Measurements from ENCODE around the gene BUB3.

The BUB3 gene

DNA sequence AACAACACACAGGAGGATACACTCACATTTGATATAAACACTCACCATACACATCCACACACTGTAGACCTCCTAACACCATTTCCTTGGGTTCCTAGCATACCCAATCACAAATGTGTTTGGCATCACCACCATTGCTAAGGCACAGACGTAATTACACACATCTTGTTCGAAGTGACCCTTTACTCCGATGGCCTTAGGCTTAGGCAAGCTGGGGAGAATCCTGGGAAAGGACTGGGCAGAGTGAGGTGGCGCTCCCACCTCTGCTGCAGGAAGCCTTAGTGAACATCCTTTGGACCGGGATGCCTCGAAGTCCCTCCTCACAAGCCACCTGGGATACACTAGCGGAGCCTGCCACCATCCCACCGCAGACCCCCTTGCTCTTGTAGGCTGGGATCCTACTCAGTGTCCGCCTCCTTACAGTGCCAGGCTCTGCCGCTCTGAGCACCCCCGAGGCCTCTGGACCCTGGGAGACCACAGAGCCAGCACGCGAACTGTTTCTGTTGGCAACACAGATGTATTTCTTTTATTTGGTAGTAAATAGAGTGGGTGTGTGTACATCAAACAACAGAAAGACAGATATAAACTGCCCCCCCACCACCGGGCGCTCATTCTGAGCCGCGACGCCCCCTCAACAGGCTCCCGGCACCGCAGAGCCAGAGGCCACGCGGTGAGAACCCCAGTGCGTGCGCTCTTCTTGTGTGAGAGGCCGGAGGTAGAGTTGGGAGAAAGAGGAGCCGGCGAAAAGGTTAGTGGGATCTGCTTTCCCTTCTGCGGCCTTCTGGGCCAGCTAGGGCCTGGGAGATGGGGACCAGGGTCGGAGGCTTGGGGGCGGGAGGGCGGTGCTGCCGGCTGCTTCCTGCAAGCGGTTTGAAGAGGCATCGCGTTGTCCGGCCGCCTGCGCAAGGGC is 12.2 kb upstream of the BUB3 start:
- DNase-seq (ENCODE audit: low spot score) = no peak

DNA sequence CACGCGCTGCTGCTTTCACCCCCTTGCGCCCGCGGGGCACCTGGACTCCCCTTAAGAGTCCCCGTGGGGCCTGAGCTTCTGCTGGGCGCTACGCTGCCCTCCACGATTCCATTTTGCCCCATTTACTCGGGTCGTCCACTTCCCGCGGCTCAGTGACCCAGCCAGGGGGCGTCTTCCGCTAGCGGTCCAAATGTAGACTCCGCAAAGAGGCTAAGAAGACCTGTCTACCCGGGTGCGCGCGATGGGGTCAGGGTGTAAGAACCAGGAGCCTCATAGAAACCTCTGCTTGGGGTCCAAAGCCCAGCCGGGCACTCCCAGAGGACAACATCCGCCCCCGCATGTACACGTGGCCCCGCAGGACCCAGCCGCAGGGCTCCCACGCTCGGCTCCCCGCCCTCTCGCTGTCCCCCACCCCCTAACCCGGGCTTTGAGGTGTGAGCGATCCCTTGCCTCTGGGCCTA is 11.5 kb upstream of the BUB3 start:
- DNase-seq (ENCODE audit: low spot score) = no peak

DNA sequence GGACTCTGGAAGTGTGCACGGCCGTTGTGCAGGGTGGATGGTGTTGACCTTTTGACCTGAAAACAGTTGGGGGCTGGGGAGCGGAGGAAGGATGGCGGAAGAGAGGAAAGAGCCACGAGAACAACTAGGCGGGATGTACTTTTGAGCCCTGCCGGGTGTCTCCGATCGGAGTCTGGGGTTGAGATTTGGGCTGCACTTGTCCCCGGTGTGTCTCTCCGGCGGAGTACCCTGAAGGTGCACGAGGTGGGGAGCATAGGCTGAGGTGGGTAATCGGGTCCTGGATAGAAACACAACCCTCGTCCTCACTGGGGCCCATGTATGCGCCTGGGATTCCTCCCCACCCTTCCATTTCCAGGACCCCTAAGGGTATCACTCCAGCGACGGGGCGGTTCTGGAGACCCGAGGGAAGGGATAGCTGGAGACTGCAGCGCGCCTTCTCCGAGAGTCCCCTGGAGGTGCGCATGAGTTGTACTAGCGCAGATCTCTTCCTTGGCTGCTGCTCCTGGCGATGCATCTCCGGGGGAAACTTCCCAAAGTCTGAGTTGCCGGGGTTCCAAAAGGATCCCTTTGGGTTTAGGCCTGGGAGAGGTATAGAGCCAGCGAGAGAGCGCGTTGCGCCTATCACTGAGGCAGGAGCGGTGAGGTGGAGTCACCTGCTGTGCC is 10.9 kb upstream of the BUB3 start:
- no peak for DNase-seq (ENCODE audit: low spot score)

DNA sequence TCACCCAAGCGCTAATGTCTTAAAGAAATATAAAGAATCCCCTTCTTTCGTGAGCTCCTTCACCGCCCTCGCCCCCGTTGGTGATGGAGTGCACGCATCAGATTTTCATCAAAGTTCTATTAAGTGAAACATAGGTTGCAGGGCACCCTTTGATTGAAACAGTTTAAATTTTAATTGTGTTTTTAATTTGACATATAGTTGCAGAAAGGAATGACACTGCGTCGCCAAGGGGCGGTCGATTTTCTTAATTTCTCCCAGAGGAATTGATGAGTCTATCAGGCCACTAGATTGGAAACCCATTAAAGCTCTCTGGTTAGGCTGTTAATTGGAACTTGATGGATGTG is 10.4 kb upstream of the BUB3 start:
- DNase-seq (ENCODE audit: low spot score) = no peak

DNA sequence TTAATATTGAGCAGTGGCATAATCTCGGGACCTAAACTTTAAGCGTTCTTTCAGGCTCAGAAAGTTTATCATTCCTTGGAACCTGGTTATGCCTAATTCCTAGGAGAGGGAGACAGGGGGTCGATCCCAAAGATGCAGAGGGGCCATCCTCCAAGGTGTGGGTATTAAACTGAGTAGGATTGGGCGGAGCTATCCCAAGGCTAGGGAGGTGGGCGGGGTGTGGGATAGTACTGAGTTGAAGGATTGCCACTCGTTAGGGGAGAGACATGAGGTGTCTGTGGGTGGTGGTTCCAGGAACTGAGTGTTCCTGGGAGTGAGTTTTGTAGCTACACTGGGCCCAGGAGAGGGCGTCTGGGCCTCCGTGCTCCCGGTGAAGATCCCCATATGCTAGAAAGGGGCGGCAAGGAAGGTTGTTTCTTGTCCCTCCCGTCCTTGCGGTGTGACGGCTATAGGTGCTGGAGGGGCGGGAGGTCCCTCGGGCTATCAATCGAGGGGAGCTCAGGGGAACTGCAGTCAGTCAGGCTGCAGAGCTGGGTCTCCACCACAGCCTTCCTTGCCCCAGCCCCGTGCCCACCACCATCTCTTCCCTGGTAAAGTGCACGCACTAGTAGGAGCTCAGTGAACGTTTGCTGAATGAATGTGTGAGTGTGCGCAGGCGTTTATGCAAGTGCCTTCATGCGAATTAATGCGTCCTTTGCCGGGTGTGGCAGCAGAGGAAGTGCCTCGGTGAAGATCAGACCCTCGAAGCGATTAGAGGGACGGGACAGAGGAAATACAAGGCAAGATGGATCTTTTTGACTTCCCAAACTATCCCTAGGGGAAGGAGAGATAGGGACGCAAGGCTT is 9.3 kb upstream of the BUB3 start:
- no peak for DNase-seq (ENCODE audit: low spot score)

DNA sequence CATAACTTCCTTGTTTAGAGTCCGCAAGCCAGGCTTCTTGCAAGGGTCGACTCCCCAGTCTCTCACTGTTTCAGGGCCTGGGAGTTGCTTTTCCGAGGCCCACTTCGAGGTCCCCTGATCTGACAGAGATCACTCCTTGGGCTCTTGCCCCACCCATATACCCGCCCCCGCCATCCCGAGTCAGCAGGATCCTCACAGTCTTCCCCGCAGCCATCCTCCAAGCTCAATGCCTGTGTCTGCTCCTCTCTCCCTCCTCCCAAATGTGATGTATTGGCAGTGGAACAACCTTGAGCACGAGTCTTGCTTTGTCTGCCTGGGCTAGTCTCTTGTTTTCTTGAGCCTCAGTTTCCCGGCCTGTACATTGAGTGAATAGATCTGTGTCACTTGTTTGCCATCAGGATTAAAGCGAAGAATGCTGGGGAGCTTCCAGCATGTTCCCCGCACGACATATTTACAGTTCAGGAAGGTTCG is 8.6 kb upstream of the BUB3 start:
- no peak for DNase-seq (ENCODE audit: low spot score)

DNA sequence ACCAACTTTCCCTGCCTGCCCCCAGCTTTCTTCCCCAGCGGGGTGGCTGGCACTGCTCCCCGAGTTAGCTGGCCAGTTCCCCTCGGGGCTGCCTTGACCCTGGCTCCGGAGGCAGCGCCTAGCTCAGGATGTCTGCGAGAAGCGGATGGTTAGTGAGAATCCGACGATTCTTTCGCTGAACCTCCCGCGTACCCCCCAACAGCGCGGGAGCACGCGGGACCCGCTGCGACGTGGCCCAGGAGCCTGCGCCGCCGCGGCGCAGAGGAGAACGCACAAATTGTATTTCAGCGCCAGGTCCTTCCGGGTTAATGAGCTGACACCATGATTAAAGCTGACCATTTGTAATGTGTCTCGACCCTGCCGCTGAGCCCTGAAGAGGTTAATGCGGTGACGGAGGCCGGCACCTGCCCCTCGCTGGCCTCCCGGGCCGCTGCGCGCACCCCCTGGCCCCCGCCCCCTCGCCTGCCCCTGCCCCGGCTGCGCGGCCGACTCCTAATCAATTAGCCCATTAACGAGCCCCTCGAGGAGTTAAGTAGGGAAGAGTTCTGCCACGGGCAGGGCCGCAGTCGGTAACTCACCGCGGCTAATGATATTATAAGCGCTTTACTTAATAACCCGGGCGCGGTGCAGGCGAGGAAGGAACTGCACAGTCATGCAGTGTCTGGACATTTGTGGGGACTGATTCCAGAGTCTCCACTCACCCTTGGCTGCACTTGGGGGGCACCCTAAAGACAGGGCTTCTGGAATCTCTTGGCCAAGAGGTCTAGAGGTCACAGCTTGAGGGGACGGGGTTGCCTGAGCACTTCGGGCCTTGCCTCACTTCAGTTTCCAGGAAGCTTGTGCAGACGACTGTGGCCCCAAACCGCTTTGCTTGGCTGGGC is 7.9 kb upstream of the BUB3 start:
- no peak for DNase-seq (ENCODE audit: low spot score)

DNA sequence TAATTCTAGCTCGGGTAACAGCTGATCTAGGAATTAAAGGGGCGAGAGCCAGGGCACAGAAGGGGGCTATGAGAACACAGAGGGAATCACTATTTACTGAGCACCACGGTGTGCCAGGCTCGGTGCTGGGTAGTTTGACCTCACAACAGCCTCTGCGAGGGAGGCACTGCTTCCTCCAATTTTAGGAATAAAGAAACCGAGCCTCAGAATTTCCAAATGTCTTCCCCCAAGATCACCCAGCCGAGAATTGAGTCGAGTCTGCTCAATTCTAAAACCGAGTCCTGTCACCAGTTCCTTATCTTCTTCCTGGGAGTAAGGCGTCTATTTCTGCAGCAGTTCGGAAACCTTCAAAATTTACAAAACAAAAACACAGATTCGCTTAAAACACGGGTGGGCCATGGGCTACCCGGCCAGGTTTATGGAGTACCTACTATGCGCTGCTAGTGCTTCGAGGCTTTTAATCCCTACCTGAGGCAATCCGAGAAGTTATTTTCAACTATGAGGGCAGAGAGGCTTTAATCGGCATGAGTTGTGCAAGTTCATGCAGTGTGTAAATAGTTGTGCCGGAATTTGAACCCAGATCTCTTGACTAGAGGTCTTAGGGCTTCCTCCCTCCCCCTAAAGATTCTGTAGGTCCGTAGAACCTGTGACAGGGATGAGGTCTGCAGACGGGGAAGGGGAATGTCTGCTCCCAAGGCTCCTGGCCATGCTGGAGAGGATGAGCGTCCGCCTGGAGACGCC is 7.1 kb upstream of the BUB3 start:
- no peak for DNase-seq (ENCODE audit: low spot score)

DNA sequence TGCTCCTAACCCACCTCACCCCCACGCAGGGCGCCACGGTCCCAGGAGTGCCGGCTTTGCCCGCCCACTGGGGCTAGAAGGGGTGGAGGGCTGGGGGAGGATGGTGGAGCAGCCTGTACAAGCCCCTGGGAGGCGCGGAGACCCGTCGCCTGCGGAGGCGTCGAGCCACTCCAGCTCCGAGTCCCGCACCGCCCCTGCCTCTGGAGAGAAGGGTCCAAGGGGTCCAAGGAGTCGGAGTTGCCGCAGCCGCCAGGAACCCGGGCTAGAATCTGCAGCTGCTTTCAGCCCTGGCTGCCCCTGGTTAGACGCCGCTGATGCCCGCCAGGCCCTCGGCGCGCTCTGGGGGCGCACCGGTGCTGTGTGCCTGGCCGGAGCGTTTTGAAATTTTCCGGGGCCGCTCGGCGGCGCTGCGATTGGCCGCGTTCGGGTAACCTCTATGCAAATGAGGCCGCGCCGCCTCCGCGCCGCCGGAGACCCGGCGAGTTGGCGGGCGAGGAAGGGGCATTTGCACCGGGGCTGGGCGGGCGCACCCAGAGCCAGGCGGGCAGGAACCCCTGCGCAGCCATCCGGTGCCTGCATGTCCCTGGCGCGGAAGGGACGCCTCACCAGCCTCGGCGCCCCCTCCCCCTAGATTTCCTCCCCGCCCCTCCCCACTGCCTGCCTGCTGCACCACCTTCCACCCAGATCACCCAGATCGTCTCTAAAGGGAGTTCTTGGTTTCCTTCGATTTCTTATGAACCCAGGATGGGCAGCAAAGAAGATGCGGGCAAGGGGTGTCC is 6.4 kb upstream of the BUB3 start, which contains the start of gene HMX2:
TSS of gene HMX2 (plus strand) at position 502 of the 779 bp plus-strand sequence. CDS start at position 745, 243 bp downstream.
- DNase-seq (ENCODE audit: low spot score) = no peak

DNA sequence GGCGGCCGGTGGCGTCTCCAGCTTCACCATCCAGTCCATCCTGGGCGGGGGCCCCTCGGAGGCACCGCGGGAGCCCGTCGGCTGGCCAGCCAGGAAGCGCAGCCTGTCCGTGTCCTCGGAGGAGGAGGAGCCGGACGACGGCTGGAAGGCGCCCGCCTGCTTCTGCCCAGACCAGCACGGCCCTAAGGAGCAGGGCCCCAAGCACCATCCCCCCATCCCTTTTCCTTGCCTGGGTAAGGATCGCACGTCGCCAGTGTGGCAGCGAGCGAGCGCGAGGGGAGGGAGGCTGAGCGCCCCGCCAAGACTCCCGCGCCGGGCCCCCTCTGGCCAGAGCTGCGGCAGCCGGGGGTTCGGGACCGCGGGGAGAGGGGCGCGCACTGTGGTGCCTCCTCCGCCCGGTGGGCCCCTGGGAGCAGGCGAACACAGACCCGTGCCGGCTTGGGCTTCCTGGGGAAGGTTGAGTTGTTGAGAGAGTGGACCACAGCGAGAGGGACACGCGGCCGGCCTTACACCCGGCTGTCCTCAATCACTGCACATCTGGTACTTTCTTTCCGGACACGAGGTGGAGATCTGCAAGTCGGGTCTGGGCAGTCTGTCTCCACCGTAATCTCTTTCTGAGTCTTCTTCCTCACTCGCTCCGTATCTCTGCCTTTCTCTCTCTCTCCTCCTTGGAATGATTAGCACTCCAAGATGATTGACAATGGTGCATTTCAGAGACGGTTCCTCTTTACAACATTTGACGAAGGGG is 5.6 kb upstream of the BUB3 start:
- no peak for DNase-seq (ENCODE audit: low spot score)

DNA sequence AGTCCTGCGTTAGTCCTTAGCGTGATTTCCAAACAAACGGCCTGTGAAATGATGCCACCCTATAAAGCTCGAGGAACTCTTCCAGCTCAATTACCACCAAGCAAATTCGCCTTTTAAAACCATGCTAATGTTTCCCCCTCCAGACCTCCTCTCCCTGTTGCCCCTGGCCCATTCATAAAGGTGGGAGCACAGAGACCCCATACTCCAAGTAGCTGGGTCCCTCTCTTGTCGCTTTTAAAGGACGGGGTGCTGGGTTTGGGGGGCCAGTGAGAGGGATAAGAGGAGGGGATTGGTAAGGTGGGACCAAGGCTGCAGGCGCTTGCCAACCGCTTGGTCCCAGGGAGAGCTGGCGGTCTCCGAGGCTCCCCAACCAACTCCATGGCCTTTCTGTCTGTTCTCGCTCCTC is 5.0 kb upstream of the BUB3 start:
- no peak for DNase-seq (ENCODE audit: low spot score)

DNA sequence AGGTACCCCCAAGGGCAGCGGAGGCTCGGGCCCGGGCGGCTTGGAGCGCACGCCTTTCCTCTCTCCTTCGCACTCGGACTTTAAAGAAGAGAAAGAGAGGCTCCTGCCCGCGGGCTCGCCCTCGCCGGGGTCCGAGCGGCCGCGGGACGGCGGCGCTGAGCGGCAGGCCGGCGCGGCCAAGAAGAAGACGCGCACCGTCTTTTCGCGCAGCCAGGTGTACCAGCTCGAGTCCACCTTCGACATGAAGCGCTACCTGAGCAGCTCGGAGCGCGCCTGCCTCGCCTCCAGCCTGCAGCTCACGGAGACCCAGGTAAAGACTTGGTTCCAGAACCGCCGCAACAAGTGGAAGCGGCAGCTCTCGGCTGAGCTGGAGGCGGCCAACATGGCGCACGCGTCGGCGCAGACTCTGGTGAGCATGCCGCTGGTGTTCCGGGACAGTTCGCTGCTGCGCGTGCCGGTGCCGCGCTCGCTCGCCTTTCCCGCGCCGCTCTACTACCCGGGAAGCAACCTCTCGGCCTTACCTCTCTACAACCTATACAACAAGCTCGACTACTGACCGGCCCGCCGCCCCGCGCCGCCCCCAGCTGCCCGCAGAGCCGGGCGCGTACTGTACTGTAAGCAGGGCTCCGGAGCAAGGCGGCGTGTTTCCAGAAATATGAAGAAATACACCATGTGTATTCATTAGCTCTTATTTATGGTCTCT is 4.5 kb upstream of the BUB3 start:
- no peak for DNase-seq (ENCODE audit: low spot score)

DNA sequence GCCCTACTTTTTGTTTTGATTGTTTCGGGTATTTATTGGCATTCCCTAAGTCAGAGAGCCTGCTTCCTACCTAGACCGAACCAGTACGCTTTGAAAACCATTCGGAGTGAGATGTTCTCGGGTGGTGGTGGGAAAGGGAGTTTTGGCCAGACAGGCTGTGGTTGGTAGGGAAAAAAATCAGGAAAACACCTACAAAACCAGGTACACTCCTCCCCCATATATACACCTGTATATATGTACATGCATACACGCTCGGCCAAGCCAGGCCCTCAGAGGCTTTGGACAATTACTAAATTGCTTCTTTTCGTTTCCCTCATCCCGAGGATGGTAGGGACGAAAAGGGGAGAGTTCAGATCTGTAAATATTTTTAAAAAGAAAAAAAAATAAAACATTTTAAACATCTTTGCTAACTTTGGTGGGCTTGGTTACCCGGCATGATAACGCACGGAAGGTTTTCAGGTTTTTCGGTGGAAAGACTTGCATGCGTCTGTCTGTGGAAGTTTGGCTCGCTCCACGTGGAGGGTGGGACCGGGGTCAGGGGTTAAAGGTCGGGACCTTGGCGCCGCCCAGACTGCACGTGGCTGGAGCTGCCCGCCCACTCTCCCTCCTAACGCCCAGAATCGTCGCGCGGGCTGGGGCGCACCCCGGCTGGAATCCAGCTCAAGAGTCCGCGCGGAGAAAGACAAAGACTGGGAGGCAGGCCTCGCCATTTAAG is 3.8 kb upstream of the BUB3 start:
- DNase-seq (ENCODE audit: low spot score) = no peak

DNA sequence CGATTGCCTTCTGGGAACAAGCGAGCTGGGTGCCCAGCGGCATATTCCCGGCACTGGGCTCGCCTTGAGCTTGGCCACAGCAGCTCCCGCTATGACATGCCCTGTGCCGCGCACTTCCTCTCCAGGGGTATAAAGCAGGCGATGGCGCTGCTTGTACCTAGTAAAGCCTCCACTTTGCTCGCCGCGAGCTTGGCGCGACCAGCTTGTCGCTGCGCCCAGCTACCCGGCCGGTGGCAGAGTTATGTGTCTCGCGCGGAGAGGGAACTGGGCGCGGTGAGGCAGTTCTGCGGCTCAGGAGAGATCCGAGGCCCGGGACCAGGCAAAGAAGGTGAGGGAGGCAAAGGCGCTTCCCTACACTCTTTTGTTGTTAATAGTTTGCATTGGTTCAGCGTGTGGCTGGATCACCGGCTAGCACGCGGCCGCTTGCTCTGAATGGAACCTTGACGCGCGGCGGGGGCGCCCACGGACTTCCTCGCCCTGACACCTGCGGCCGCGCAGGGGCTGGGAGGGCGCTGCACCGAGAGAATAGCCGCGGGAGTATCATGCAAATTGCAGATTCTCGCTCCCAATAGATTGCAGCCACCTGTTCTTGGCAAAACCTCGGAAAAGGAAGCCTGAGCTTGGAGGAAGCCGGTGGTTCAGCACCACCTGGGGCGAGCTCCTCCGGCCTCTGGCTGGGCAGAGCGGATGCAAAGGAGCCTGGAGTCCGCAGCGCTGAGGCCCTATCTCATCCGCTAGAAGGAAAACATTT is 3.0 kb upstream of the BUB3 start:
- no peak for DNase-seq (ENCODE audit: low spot score)

DNA sequence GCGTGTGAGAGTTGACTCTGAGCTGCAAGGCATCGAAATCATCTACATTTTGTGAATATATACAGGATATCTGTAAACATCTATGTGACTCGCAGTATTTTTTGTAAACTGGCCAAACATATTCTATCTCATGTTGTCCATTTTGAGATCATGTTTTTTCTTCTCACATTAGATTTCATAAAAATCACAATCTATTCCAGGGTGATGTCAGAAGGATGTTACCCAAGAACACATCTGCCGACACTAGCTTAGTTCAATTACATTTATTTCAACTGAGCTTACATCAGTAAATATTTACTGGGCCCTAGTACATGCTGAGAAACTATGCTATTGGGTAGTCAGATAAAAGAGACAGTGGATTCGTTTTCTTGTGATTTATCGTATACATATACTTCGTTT is 2.5 kb upstream of the BUB3 start:
- DNase-seq (ENCODE audit: low spot score) = no peak

DNA sequence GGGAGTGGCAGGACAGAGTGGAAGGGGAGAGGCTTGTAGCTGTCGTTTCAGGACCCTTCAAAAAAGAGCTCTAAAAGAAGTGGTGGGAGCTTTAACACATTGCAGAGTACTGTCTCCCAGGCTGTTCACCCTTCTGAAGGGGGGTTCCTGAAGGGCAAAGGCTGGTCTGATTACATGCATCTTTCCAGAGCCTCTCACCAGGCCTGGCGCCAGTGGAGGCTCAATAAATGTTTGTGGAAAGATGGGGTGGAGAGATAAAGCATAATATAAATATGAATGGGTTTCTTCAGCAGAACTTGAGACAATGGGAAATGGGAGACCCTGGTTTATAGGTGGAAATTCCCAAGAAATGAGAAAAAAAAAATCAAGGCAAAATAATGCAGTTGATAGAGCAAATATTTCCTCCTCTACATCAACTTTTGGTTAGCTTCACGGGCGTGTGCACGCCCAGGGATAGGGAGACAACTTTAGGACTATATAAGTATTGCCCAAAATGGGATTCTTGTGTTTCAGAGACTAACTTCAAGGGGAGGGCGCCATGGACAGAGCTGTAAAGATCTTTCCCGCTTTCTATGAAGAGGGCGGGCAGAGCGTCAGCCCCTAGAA is 613 bp upstream of the BUB3 start:
- DNase-seq (ENCODE audit: low spot score) = no peak

Data from putamen (tissue), 1 donor.